HepG2 (cell line): ENCODE data around the gene FOSL2. TPM values are rescaled to one million over a fixed set of nuclear protein-coding genes. Genes with fewer than 3 reads are reported as not detected.
A peak's percentile ranks its signal among the peaks of the same experiment; 100 is the strongest.

ENCODE experiments used
- ATAC-seq: fragments of 200-7000 bp; cut with Tn5 transposase; 3 replicates; pipeline ENCODE4 v1.9.1; 2020; ENCODE audit warnings: mild to moderate bottlenecking, moderate library complexity
- BruUV-seq: library from RNA; stranded (reverse); fragments of 400-500 nt; replicated peaks from 2 replicates; lab custom pipeline; 2021; lab: Mats Ljungman, UMichigan
- CTCF ChIA-PET: fragments of 300-600 bp; formaldehyde crosslinking; extraction: SDS; loops from one replicate; lab custom pipeline; 2021; ENCODE audit warnings: low total read pairs, inconsistent platforms, low intra/inter-chr PET ratio; lab: Yijun Ruan, JAX
- POLR2A ChIA-PET: fragments of 350-600 bp; sonication (Branson Sonifier 250); formaldehyde crosslinking; loops from one replicate; lab custom pipeline; 2020; ENCODE audit warnings: antibody characterized with exemption, inconsistent platforms; lab: Yijun Ruan, JAX
- DNase-seq: peaks from one replicate; pipeline ENCODE4 v3.0.0-alpha.2; 2015; ENCODE audit warnings: low spot score
- FAIRE-seq: peaks from 3 replicates; lab custom pipeline; 2011; peaks lifted over from hg19 to GRCh38; lab: Jason Lieb, UNC
- H2AFZ ChIP-seq: one replicate; pipeline ENCODE4 v1.6.1; 2011; ENCODE audit warnings: low read length, inconsistent platforms
- H3K27ac ChIP-seq: fragments of 300-600 bp; 3 replicates; pipeline ENCODE4 v1.8.0; 2011; ENCODE audit warnings: mixed run types, mild to moderate bottlenecking, mixed read lengths, low read length, inconsistent platforms; ENCODE audit not compliant: insufficient read depth; ENCODE audit errors: extremely low read length
- H3K27me3 ChIP-seq, 2 experiments: fragments of 200-600 bp in 1 of 2; 2 replicates in 1 of 2; 3 replicates in 1 of 2; pipeline versions ENCODE4 v1.6.0 to v1.8.0; 2011; ENCODE audit warnings: low read length in 2 of 2, mild to moderate bottlenecking in 2 of 2, moderate library complexity in 2 of 2, inconsistent platforms in 1 of 2; ENCODE audit not compliant: insufficient read depth in 2 of 2, control insufficient read depth in 1 of 2
- H3K36me3 ChIP-seq, 2 experiments: fragments of 200-600 bp in 1 of 2; replicated peaks in 1 of 2; 2 replicates in 1 of 2; 3 replicates in 1 of 2; pipeline versions ENCODE4 v1.5.1 to v1.8.0; 2011; ENCODE audit warnings: low read length in 2 of 2, inconsistent platforms in 1 of 2; ENCODE audit not compliant: insufficient read depth in 2 of 2, control insufficient read depth in 1 of 2
- H3K4me1 ChIP-seq: 2 replicates; pipeline ENCODE4 v1.5.1; 2012; ENCODE audit warnings: low read length, inconsistent platforms; ENCODE audit not compliant: insufficient read depth
- H3K4me2 ChIP-seq: 2 replicates; pipeline ENCODE4 v1.6.0; 2011; ENCODE audit warnings: low read depth, low read length, inconsistent platforms
- H3K4me3 ChIP-seq, 3 experiments: fragments of 200-600 bp in 1 of 3; sonication (generic), shearing (Covaris generic) in 1 of 3; replicated peaks in 1 of 3; 2 replicates each; pipeline ENCODE4 v1.5.1; 2011 to 2016; ENCODE audit warnings: low read length in 3 of 3, inconsistent platforms in 2 of 3, low read depth in 2 of 3, mild to moderate bottlenecking in 2 of 3, control low read depth in 1 of 3, mixed read lengths in 1 of 3; ENCODE audit not compliant: insufficient read depth in 1 of 3
- H3K79me2 ChIP-seq: one replicate; pipeline ENCODE4 v1.6.1; 2011; ENCODE audit warnings: low read length, inconsistent platforms; ENCODE audit not compliant: insufficient read depth
- H3K9ac ChIP-seq: 2 replicates; pipeline ENCODE4 v1.6.0; 2011; ENCODE audit warnings: mild to moderate bottlenecking, low read depth, low read length, inconsistent platforms; ENCODE audit not compliant: insufficient read depth
- H3K9me3 ChIP-seq: 2 replicates; pipeline ENCODE4 v1.5.1; 2012; ENCODE audit warnings: mild to moderate bottlenecking, low read length
- H4K20me1 ChIP-seq: 2 replicates; pipeline ENCODE4 v1.6.0; 2011; ENCODE audit warnings: inconsistent platforms, mild to moderate bottlenecking, low read length, moderate library complexity; ENCODE audit not compliant: insufficient read depth
- ATF7 ChIP-seq, 2 experiments: fragments of 450-650 bp in 1 of 2; sonication (generic) in 1 of 2; formaldehyde crosslinking in 1 of 2; IDR thresholded peaks; 2 replicates each; pipeline versions ENCODE4 v1.4.0 to v1.6.1; 2016 to 2020; ENCODE audit warnings: antibody characterized with exemption in 1 of 2, mild to moderate bottlenecking in 1 of 2, missing genetic modification reagents in 1 of 2
- HDAC1 ChIP-seq: sonication (generic); formaldehyde crosslinking; IDR thresholded peaks from 2 replicates; pipeline ENCODE4 v1.5.1; 2020; ENCODE audit warnings: mild to moderate bottlenecking, missing genetic modification reagents
- HNF4A ChIP-seq: sonication (generic); formaldehyde crosslinking; IDR thresholded peaks from 2 replicates; pipeline ENCODE4 v1.4.0; 2020; ENCODE audit warnings: missing genetic modification reagents
- HOXA9 ChIP-seq: sonication (generic); formaldehyde crosslinking; IDR thresholded peaks from 2 replicates; pipeline ENCODE4 v1.8.1; 2022; ENCODE audit warnings: missing genetic modification reagents, mild to moderate bottlenecking, moderate library complexity, borderline replicate concordance
- KLF6 ChIP-seq: IDR thresholded peaks from 2 replicates; pipeline ENCODE4 v1.8.0; 2016; ENCODE audit warnings: missing biosample characterization, missing genetic modification reagents
- LCORL ChIP-seq, 2 experiments: fragments of 450-650 bp in 1 of 2; sonication (generic) in 1 of 2; formaldehyde crosslinking in 1 of 2; IDR thresholded peaks; 2 replicates each; pipeline versions ENCODE4 v1.5.0 to v1.6.1; 2017 to 2020; ENCODE audit warnings: antibody characterized with exemption in 1 of 2, missing genetic modification reagents in 1 of 2
- NCOR1 ChIP-seq: fragments of 200-600 bp; sonication (generic); IDR thresholded peaks from 2 replicates; pipeline ENCODE4 v1.7.0; 2017; ENCODE audit warnings: antibody characterized with exemption, low read length, borderline replicate concordance
- PPARG ChIP-seq: conservative IDR thresholded peaks from 2 replicates; pipeline ENCODE4 v1.6.1; 2016; ENCODE audit warnings: missing biosample characterization, missing genetic modification reagents
- PRPF4 ChIP-seq: fragments of 200-400 bp; formaldehyde crosslinking; IDR thresholded peaks from 2 replicates; pipeline ENCODE4 v1.6.1; 2016; ENCODE audit warnings: low read length, low read depth; ENCODE audit not compliant: poor library complexity, severe bottlenecking
- RARA ChIP-seq: IDR thresholded peaks from 2 replicates; pipeline ENCODE4 v1.6.1; 2016; ENCODE audit warnings: missing genetic modification reagents, missing compliant biosample characterization
- RXRA ChIP-seq: sonication (generic); formaldehyde crosslinking; IDR thresholded peaks from 2 replicates; pipeline ENCODE4 v1.5.1; 2020; ENCODE audit warnings: missing genetic modification reagents
- SRSF9 ChIP-seq: fragments of 200-400 bp; formaldehyde crosslinking; IDR thresholded peaks from 2 replicates; pipeline ENCODE4 v1.6.1; 2018; ENCODE audit warnings: borderline replicate concordance, mild to moderate bottlenecking, low read depth, low read length; ENCODE audit not compliant: insufficient read depth, poor library complexity, severe bottlenecking
- ZMAT3 ChIP-seq: sonication (generic); formaldehyde crosslinking; conservative IDR thresholded peaks from 2 replicates; pipeline ENCODE4 v1.7.0; 2021; ENCODE audit warnings: missing genetic modification reagents
- ZMYM4 ChIP-seq: sonication (generic); formaldehyde crosslinking; IDR thresholded peaks from 2 replicates; pipeline ENCODE4 v1.8.1; 2023; ENCODE audit warnings: mild to moderate bottlenecking, missing genetic modification reagents
- ZNF333 ChIP-seq: sonication (generic); formaldehyde crosslinking; IDR thresholded peaks from 2 replicates; pipeline ENCODE4 v1.4.0; 2020; ENCODE audit warnings: mild to moderate bottlenecking, missing genetic modification reagents, borderline replicate concordance
- ZNF572 ChIP-seq: sonication (generic); formaldehyde crosslinking; IDR thresholded peaks from 2 replicates; pipeline ENCODE4 v1.5.1; 2020; ENCODE audit warnings: mild to moderate bottlenecking, missing genetic modification reagents
- ZNF75D ChIP-seq: sonication (generic); formaldehyde crosslinking; IDR thresholded peaks from 2 replicates; pipeline ENCODE4 v1.8.1; 2023; ENCODE audit warnings: missing genetic modification reagents, mild to moderate bottlenecking, borderline replicate concordance
- WGBS: methylation state at CpG from one replicate; pipeline ENCODE4 v1.1.6; 2017; ENCODE audit warnings: low lambda C conversion rate; 5-methylcytosine and 5-hydroxymethylcytosine counted together
- in situ Hi-C: cut with HindIII; loops from 2 replicates; pipeline ENCODE4 v1.10.0; 2017; ENCODE audit warnings: low pct_unique_long_range_greater_than_20kb; ENCODE audit not compliant: extremely low pct_ligation_motif_present
- intact Hi-C: fragments of 100-400 bp; cut with micrococcal nuclease; formaldehyde crosslinking; loops from one replicate; pipeline ENCODE4 v1.10.0; 2022; ENCODE audit not compliant: unreplicated experiment
- polyA plus RNA-seq, 8 experiments: library from polyadenylated mRNA; depleted of rRNA in 3 of 8; stranded (reverse) in 7 of 8; unstranded in 1 of 8; fragments of >200 nt; fragmentation: Illumina TruSeq in 4 of 8; extraction: Trizol in 4 of 8; gene quantifications; 2 replicates each; pipeline versions ENCODE4 v1.2.1 to v1.2.3, GENCODE V29; 2011 to 2016; ENCODE audit warnings: low read depth in 4 of 8, missing spikeins in 1 of 8, mixed read lengths in 1 of 8; ENCODE audit not compliant: insufficient read depth in 1 of 8
- total RNA-seq, 5 experiments: library from RNA; depleted of rRNA; stranded (reverse); fragments of >200 nt; fragmentation: Illumina TruSeq; extraction: Trizol; gene quantifications; 2 replicates each; pipeline ENCODE4 v1.2.3, GENCODE V29; 2016; ENCODE audit warnings: low read depth in 1 of 5
- TF ChIP-seq, protein P1 (sequence below): sonication (generic); formaldehyde crosslinking; IDR thresholded peaks from 2 replicates; pipeline ENCODE4 v1.5.1; 2020; ENCODE audit warnings: mild to moderate bottlenecking, missing genetic modification reagents, borderline replicate concordance
- TF ChIP-seq, protein P2 (sequence below): sonication (generic); formaldehyde crosslinking; IDR thresholded peaks from 2 replicates; pipeline ENCODE4 v1.8.1; 2023; ENCODE audit warnings: mild to moderate bottlenecking, missing genetic modification reagents

The FOSL2 gene
- total and polyA plus RNA-seq, 2 of the 13 experiments (the other 11 are each of a cell fraction or from before 2014, with no cell fraction given): 3.4 to 18.1 TPM

DNA sequence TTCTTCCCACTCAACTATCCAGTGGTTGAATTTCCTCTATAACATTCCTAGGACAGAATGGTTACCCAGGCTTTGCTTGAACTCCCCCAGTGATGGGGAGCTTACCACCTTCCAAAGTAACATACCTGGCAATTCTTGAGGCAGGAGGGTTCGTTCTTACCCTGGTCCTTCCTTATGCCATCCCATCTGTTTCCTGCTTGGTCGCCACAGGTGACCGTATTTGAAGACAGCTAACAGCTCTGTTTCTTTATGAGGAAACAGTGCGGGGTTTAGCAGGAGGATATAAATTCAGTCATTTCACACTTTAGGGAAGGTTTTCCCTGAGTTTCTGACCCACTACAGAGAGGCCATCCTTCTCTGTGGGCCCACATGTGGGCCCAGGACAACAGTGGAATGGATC is 42.6 kb downstream of the FOSL2 start (continued):
- TF ChIP-seq, protein P1, sequence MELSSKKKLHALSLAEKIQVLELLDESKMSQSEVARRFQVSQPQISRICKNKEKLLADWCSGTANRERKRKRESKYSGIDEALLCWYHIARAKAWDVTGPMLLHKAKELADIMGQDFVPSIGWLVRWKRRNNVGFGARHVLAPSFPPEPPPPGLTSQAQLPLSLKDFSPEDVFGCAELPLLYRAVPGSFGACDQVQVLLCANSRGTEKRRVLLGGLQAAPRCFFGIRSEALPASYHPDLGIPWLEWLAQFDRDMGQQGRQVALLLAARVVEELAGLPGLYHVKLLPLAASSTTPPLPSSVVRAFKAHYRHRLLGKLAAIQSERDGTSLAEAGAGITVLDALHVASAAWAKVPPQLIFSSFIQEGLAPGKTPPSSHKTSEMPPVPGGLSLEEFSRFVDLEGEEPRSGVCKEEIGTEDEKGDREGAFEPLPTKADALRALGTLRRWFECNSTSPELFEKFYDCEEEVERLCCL (CRISPR knock-in tag): no peak
- no peak for TF ChIP-seq PRPF4

DNA sequence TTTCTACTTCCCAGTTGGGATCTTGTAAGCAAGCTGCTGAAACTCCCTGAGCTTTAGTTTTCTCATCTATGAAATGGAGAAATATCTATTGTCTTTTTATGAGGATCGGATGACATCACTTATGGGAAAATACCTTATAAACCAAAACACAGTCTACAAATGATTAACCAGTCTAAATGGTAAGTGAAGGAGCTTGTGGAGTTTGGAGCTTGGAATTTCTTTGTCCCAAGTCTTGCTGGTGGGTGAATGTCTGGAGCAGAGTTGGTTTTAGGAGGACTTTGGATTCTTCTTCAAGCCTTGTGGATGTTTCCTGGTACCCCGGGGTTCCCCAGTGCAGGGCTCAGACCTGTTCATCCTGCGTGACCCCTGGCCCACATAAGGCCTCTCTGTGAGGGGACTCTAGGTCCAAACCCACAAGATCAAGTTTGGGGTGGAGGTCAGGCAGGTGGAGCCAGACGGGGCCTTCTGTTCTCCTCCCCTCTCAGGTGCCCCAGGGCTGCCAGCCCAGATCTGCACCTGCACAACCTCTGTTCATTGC is 43.2 kb downstream of the FOSL2 start:
- H3K36me3 ChIP-seq: no peaks in the 10 kb centered on the region
- H3K9me3 ChIP-seq: peaks cover 8% of the 10 kb centered on the region; the same call in 1 of the 2 replicates
- no peak for ATAC-seq
- H3K4me3 ChIP-seq: no peak overlapping the region
- ChIA-PET CTCF (no interaction called here), POLR2A (interaction anchor here (1.5 kb wide), 1 partner anchor 27 kb away, joined by 11 read pairs; no protein-coding TSS in a partner anchor)
- peak; percentile 37 for FAIRE-seq
- no TSS peak for BruUV-seq
- no peaks in the 10 kb centered on the region for H3K27me3 ChIP-seq
- H3K9ac ChIP-seq: no peak overlapping the region
- peak overlapping the region; percentile 32; the same call in 1 of the 2 replicates for H3K4me2 ChIP-seq
- in situ Hi-C loops: no loop called here
- no peak for DNase-seq
- no peaks in the 10 kb centered on the region for H4K20me1 ChIP-seq
- H3K79me2 ChIP-seq: no peaks in the 10 kb centered on the region
- 5% methylated on average over 3 of the region's 4 CpGs for WGBS
- no peak overlapping the region for H3K27ac ChIP-seq
- peaks cover 43% of the 10 kb centered on the region for H3K4me1 ChIP-seq
- H2AFZ ChIP-seq: no peak overlapping the region
- intact Hi-C loops: no loop called here
- TF ChIP-seq ZNF75D (CRISPR knock-in tag) (no peak), HDAC1 (CRISPR knock-in tag) (0 out of 2 replicates have a peak, but pooled peaks have one; percentile 21), ZMAT3 (CRISPR knock-in tag) (no peak), LCORL (IDR thresholded peaks at IDR 0.05) (no peak), LCORL (CRISPR knock-in tag; IDR thresholded peaks at IDR 0.05) (peak; percentile 48; the same call in 1 of the 2 replicates), SRSF9 (no peak), PPARG (peak; percentile 80), NCOR1 (peak; percentile 34; the same call in 1 of the 2 replicates), HNF4A (CRISPR knock-in tag) (peak; percentile 46), ZMYM4 (CRISPR knock-in tag) (no peak), KLF6 (CRISPR knock-in tag) (no peak), ZNF333 (CRISPR knock-in tag) (no peak), RXRA (peak; percentile 44; the same call in 1 of the 2 replicates), HOXA9 (CRISPR knock-in tag) (no peak), ZNF572 (no peak), RARA (CRISPR knock-in tag) (0 out of 2 replicates have a peak, but pooled peaks have one; percentile 31), ATF7 (IDR thresholded peaks at IDR 0.05) (peak; percentile 50), ATF7 (CRISPR knock-in tag; IDR thresholded peaks at IDR 0.05) (no peak)
- TF ChIP-seq, protein P2, sequence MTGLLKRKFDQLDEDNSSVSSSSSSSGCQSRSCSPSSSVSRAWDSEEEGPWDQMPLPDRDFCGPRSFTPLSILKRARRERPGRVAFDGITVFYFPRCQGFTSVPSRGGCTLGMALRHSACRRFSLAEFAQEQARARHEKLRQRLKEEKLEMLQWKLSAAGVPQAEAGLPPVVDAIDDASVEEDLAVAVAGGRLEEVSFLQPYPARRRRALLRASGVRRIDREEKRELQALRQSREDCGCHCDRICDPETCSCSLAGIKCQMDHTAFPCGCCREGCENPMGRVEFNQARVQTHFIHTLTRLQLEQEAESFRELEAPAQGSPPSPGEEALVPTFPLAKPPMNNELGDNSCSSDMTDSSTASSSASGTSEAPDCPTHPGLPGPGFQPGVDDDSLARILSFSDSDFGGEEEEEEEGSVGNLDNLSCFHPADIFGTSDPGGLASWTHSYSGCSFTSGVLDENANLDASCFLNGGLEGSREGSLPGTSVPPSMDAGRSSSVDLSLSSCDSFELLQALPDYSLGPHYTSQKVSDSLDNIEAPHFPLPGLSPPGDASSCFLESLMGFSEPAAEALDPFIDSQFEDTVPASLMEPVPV: no peak
